Esophagus squamous epithelium (tissue), 5 donors: ENCODE data around the gene IVD. TPM values are rescaled to one million over a fixed set of nuclear protein-coding genes. Genes with fewer than 3 reads are reported as not detected.

Experiments used
- DNase-seq: peaks from one replicate; lab custom pipeline; 2025; lab: John Stamatoyannopoulos, UW
- H3K27ac ChIP-seq, 4 donors: fragments of 200-600 bp; sonication (generic); one replicate each; pipeline ENCODE4 v1.5.1; 2016 to 2019; ENCODE audit warnings: mild to moderate bottlenecking in 1 of 4
- H3K27me3 ChIP-seq, 4 donors: fragments of 200-600 bp; sonication (generic); 1 replicate in 3 of 4; 2 replicates in 1 of 4; pipeline versions ENCODE4 v1.5.1 to v1.6.0; 2017 to 2021; ENCODE audit warnings: antibody characterized with exemption in 1 of 4
- H3K36me3 ChIP-seq, 3 donors: fragments of 200-600 bp; sonication (generic); one replicate each; pipeline ENCODE4 v1.5.1; 2016 to 2019
- H3K4me1 ChIP-seq, 3 donors: fragments of 200-600 bp; sonication (generic); one replicate each; pipeline ENCODE4 v1.5.1; 2017 to 2019
- H3K4me3 ChIP-seq, 4 donors: fragments of 200-600 bp; sonication (generic); 1 replicate in 3 of 4; 2 replicates in 1 of 4; pipeline ENCODE4 v1.5.1; 2016 to 2019; ENCODE audit warnings: mild to moderate bottlenecking in 2 of 4, moderate library complexity in 1 of 4
- H3K9me3 ChIP-seq, 3 donors: fragments of 200-600 bp; sonication (generic); one replicate each; pipeline ENCODE4 v1.5.1; 2016 to 2019
- POLR2A ChIP-seq, 4 donors: fragments of 450-650 bp; IDR thresholded peaks; one replicate each; pipeline ENCODE4 v1.6.1; 2017; ENCODE audit warnings: antibody characterized with exemption in 4 of 4, mild to moderate bottlenecking in 4 of 4, moderate library complexity in 3 of 4
- WGBS, 2 donors: methylation state at CpG; one replicate each; pipeline ENCODE4 v1.1.5; 2018; 5-methylcytosine and 5-hydroxymethylcytosine counted together
- intact Hi-C: fragments of 100-400 bp; cut with DNase I; formaldehyde crosslinking; loops from one replicate; pipeline ENCODE4 v1.15.0; 2022
- total RNA-seq, 4 donors: library from RNA; depleted of rRNA; stranded (reverse); fragments of >200 nt; gene quantifications; one replicate each; pipeline ENCODE4 v1.1.0, GENCODE V29; 2016
- TF ChIP-seq, protein P1 (sequence below), 6 experiments: fragments of 450-650 bp in 4 of 6; fragments of 200-600 bp in 2 of 6; sonication (generic) in 2 of 6; IDR thresholded peaks; one replicate each; pipeline ENCODE4 v1.5.1; 2016 to 2019; ENCODE audit warnings: antibody characterized with exemption in 6 of 6, mild to moderate bottlenecking in 4 of 6, moderate library complexity in 4 of 6
- donor health status: DM: yes; HTN: yes; CAD: no.

IVD gene
- total RNA-seq, 4 donors from 2014 or later: 10.7 to 42.2 (median 15.4) TPM

DNA sequence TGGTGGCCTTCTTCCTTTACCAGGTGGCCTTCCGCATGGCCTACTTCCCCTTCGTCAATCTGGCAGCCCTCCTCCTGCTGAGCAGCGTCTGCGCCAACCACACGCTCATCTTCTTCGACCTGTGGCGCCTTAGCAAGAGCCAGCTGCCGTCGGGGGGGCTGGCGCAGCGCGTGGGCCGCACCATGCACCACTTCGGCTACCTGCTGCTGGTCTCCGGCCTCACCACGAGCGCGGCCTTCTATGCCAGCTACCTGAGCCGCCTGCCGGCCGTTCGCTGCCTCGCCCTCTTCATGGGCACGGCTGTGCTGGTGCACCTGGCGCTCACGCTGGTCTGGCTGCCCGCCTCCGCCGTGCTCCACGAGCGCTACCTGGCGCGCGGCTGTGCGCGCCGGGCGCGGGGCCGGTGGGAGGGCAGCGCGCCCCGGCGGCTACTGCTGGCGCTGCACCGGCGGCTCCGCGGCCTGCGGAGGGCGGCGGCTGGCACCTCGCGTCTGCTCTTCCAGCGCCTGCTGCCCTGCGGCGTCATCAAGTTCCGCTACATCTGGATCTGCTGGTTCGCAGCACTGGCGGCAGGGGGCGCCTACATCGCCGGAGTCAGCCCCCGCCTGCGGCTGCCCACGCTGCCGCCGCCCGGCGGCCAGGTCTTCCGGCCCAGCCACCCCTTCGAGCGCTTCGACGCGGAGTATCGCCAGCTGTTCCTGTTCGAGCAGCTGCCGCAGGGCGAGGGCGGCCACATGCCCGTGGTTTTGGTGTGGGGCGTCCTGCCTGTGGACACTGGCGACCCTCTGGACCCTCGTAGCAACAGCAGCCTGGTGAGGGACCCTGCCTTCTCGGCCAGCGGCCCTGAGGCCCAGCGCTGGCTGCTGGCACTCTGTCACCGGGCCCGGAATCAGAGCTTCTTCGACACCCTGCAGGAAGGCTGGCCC lies 37.6 kb upstream of the IVD start:
- WGBS, 2 donors: 12 to 26% methylated on average over 6 to 18 of the region's 91 CpGs
- TF ChIP-seq, protein P1, sequence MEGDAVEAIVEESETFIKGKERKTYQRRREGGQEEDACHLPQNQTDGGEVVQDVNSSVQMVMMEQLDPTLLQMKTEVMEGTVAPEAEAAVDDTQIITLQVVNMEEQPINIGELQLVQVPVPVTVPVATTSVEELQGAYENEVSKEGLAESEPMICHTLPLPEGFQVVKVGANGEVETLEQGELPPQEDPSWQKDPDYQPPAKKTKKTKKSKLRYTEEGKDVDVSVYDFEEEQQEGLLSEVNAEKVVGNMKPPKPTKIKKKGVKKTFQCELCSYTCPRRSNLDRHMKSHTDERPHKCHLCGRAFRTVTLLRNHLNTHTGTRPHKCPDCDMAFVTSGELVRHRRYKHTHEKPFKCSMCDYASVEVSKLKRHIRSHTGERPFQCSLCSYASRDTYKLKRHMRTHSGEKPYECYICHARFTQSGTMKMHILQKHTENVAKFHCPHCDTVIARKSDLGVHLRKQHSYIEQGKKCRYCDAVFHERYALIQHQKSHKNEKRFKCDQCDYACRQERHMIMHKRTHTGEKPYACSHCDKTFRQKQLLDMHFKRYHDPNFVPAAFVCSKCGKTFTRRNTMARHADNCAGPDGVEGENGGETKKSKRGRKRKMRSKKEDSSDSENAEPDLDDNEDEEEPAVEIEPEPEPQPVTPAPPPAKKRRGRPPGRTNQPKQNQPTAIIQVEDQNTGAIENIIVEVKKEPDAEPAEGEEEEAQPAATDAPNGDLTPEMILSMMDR (IDR thresholded peaks at IDR 0.05): peak; percentile 71 to 100 (median 98)
- TF ChIP-seq POLR2A (IDR thresholded peaks at IDR 0.05): no peak
- H3K4me1 ChIP-seq: peaks cover 13 to 22% (median 14%) of the 10 kb centered on the region in 3 donors
- peaks cover 0 to 36% (median 0%) of the 10 kb centered on the region in 4 donors for H3K27me3 ChIP-seq
- intact Hi-C loops: loop anchor here (5.0 to 10.0 kb wide), 2 partner anchors 47 to 86 kb away; partner anchors contain the start of gene ANKRD63
- peak overlapping the region; percentile 20 to 62 (median 36) for H3K4me3 ChIP-seq
- H3K9me3 ChIP-seq: no peaks in the 10 kb centered on the region
- DNase-seq: no peak
- H3K27ac ChIP-seq: peak overlapping the region; percentile 22 to 57 (median 40)
- no peaks in the 10 kb centered on the region for H3K36me3 ChIP-seq

DNA sequence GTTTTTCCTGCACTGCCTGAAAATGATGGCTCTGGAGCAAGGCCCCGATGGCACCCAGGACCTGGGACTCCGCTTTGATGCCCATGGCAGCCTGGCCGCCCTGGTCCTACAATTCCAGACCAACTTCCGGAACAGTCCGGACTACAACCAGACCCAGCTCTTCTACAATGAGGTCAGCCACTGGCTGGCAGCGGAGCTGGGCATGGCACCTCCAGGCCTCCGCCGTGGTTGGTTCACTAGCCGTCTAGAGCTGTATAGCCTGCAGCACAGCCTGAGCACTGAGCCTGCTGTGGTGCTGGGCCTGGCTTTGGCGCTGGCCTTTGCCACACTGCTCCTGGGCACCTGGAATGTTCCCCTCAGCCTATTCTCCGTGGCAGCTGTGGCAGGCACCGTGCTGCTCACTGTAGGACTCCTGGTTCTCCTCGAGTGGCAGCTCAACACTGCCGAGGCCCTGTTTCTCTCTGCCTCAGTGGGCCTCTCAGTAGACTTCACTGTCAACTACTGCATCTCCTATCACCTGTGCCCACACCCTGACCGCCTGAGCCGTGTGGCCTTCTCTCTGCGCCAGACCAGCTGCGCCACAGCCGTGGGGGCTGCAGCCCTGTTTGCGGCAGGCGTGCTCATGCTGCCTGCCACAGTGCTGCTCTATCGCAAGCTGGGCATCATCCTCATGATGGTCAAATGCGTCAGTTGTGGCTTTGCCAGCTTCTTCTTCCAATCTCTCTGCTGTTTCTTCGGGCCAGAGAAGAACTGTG lies 36.7 kb upstream of the IVD start:
- intact Hi-C loops: loop anchor here (5.0 to 10.0 kb wide), 2 partner anchors 46 to 87 kb away; partner anchors contain the start of gene ANKRD63

DNA sequence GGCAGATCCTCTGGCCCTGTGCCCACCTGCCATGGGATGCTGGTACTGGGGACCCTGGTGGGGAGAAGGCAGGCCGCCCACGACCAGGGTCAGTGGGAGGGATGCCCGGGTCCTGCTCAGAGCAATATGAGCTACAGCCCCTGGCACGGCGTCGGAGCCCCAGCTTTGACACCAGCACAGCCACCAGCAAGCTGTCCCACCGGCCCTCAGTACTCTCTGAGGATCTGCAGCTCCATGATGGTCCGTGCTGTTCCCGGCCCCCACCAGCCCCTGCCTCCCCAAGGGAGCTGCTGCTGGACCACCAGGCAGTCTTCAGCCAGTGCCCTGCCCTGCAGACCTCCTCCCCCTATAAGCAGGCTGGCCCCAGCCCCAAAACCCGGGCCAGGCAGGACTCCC lies 36.1 kb upstream of the IVD start:
- DNase-seq: no peak
- 94% methylated on average over 3 of the region's 10 CpGs; no CpG with 5 or more reads in 1 of the 2 donors for WGBS, 2 donors
- Histone ChIP-seq H3K9me3 (no peaks in the 10 kb centered on the region), H3K27ac (no peak overlapping the region), H3K27me3 (peaks cover 0 to 29% (median 0%) of the 10 kb centered on the region in 4 donors), H3K4me3 (no peak overlapping the region), H3K36me3 (no peaks in the 10 kb centered on the region), H3K4me1 (peaks cover 13 to 22% (median 14%) of the 10 kb centered on the region in 3 donors)
- no peak for TF ChIP-seq POLR2A (IDR thresholded peaks at IDR 0.05)
- TF ChIP-seq, protein P1 (IDR thresholded peaks at IDR 0.05): no peak
- intact Hi-C loops: loop anchor here (5.0 to 10.0 kb wide), 2 partner anchors 45 to 87 kb away; partner anchors contain the start of gene ANKRD63

More for the DNA sequence above, 36.7 kb upstream of the IVD start:
- Histone ChIP-seq H3K36me3 (no peaks in the 10 kb centered on the region), H3K4me3 (no peak overlapping the region), H3K27me3 (peaks cover 0 to 31% (median 0%) of the 10 kb centered on the region in 4 donors), H3K27ac (no peak overlapping the region), H3K9me3 (no peaks in the 10 kb centered on the region), H3K4me1 (peaks cover 13 to 22% (median 14%) of the 10 kb centered on the region in 3 donors)
- TF ChIP-seq, protein P1 (IDR thresholded peaks at IDR 0.05): no peak
- TF ChIP-seq POLR2A (IDR thresholded peaks at IDR 0.05): no peak
- DNase-seq: no peak
- WGBS, 2 donors: 87 to 92% methylated on average over 13 to 22 of the region's 24 CpGs

DNA sequence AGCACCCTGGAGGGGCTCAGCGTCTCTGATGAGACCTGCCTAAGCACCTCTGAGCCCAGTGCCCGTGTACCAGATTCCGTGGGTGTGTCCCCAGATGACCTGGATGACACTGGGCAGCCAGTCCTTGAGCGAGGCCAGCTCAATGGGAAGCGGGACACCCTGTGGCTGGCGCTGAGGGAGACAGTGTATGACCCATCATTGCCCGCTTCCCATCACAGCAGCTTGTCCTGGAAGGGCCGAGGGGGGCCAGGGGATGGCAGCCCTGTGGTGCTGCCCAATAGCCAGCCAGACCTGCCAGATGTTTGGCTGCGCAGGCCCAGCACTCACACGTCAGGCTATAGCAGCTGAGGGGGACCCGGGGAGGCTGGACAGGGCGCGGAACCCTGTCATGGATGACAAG lies 35.6 kb upstream of the IVD start:
- no peaks in the 10 kb centered on the region for H3K36me3 ChIP-seq
- H3K27ac ChIP-seq: no peak overlapping the region
- intact Hi-C loops: loop anchor here (5.0 to 10.0 kb wide), 2 partner anchors 45 to 88 kb away; partner anchors contain the start of gene ANKRD63
- peaks cover 13 to 22% (median 14%) of the 10 kb centered on the region in 3 donors for H3K4me1 ChIP-seq
- no peak for DNase-seq
- no peaks in the 10 kb centered on the region for H3K9me3 ChIP-seq
- TF ChIP-seq POLR2A (IDR thresholded peaks at IDR 0.05): no peak
- TF ChIP-seq, protein P1 (IDR thresholded peaks at IDR 0.05): no peak
- no peak overlapping the region for H3K4me3 ChIP-seq
- H3K27me3 ChIP-seq: peaks cover 0 to 29% (median 0%) of the 10 kb centered on the region in 4 donors
- no CpG with 5 or more reads among the region's 13 CpGs for WGBS, 2 donors
